C4-2B (cell line): ENCODE data around the gene GABRG2.

Experiments
- ZFX ChIP-seq: fragments of 450-650 bp; IDR thresholded peaks from 2 replicates; pipeline ENCODE4 v1.6.1; 2017
- TF ChIP-seq, protein P1 (sequence below): fragments of 450-650 bp; conservative IDR thresholded peaks from 2 replicates; pipeline ENCODE4 v1.5.1; 2017; ENCODE audit warnings: mild to moderate bottlenecking

GRCh38 chr5:162052676-162053075 is 14.9 kb upstream of the GABRG2 start:
- TF ChIP-seq, protein P1, sequence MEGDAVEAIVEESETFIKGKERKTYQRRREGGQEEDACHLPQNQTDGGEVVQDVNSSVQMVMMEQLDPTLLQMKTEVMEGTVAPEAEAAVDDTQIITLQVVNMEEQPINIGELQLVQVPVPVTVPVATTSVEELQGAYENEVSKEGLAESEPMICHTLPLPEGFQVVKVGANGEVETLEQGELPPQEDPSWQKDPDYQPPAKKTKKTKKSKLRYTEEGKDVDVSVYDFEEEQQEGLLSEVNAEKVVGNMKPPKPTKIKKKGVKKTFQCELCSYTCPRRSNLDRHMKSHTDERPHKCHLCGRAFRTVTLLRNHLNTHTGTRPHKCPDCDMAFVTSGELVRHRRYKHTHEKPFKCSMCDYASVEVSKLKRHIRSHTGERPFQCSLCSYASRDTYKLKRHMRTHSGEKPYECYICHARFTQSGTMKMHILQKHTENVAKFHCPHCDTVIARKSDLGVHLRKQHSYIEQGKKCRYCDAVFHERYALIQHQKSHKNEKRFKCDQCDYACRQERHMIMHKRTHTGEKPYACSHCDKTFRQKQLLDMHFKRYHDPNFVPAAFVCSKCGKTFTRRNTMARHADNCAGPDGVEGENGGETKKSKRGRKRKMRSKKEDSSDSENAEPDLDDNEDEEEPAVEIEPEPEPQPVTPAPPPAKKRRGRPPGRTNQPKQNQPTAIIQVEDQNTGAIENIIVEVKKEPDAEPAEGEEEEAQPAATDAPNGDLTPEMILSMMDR, result no peak
- no peak for TF ChIP-seq ZFX
